Ectodermal cell (in vitro differentiated cells): ENCODE results near the gene TUSC7. TPM values are rescaled to one million over a fixed set of nuclear protein-coding genes. Genes with fewer than 3 reads are reported as not detected.

Experiments used
- H3K27ac ChIP-seq: 2 replicates; pipeline ENCODE4 v1.7.0; 2013; ENCODE audit warnings: mild to moderate bottlenecking, low read depth, low read length; ENCODE audit not compliant: insufficient read depth, poor library complexity, severe bottlenecking
- H3K27me3 ChIP-seq: 2 replicates; pipeline ENCODE4 v1.7.0; 2013; ENCODE audit warnings: mild to moderate bottlenecking, low read length; ENCODE audit not compliant: insufficient read depth, control insufficient read depth, poor library complexity, severe bottlenecking
- H3K36me3 ChIP-seq: one replicate; pipeline ENCODE4 v1.7.0; 2013; ENCODE audit warnings: low read length; ENCODE audit not compliant: control insufficient read depth, insufficient read depth
- H3K4me1 ChIP-seq: one replicate; pipeline ENCODE4 v1.7.0; 2013; ENCODE audit warnings: low read length; ENCODE audit not compliant: control insufficient read depth, insufficient read depth
- H3K4me3 ChIP-seq: 2 replicates; pipeline ENCODE4 v1.7.0; 2013; ENCODE audit warnings: low read depth, low read length, control low read depth; ENCODE audit not compliant: insufficient read depth
- H3K9me3 ChIP-seq: 2 replicates; pipeline ENCODE4 v1.7.0; 2013; ENCODE audit warnings: mild to moderate bottlenecking, low read length, moderate library complexity; ENCODE audit not compliant: control insufficient read depth
- WGBS, 2 experiments: methylation state at CpG; one replicate each; pipeline ENCODE4 v1.1.7; 2013; ENCODE audit warnings: missing lambda C conversion rate in 2 of 2; 5-methylcytosine and 5-hydroxymethylcytosine counted together
- polyA plus RNA-seq, 4 experiments: library from polyadenylated mRNA; stranded (reverse); fragments of 50-300 nt; gene quantifications; one replicate each; pipeline ENCODE4 v1.2.3, GENCODE V29; 2013

The TUSC7 gene
- not detected for polyA plus RNA-seq (2013, experiment 1 of 4)
- not detected for polyA plus RNA-seq (2013, experiment 2 of 4)
- polyA plus RNA-seq (2013, experiment 3 of 4) = not detected
- not detected for polyA plus RNA-seq (2013, experiment 4 of 4)

DNA sequence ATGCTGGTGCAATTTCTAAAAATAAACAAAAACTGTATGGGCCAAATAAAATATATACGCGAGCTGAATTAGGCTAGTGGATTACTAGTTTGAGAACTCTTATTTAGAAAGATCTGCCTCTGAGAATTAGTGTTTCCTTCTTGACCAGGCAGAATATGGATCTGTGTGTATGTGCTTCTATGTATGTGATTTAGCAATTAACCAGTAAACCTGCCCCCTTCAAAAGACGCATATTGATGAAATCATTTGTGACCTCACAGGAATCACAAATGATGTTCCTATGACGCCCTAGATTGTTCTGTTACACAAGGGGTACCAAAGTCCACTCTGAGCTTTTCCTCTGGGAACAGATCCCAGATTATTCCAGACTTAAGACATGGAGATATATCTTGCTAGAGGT, at the start of gene TUSC7:
TSS of gene TUSC7 (plus strand) at position 301 of the 400 bp plus-strand sequence.
- no peaks in the 10 kb centered on the region for H3K36me3 ChIP-seq
- no peak within 1 kb of the TSS for H3K27ac ChIP-seq
- no peaks in the 10 kb centered on the region for H3K4me1 ChIP-seq
- 96 to 99% methylated on average over 4 of the region's 4 CpGs for WGBS, 2 experiments
- H3K4me3 ChIP-seq = no peak within 1 kb of the TSS
- H3K9me3 ChIP-seq = no peaks in the 10 kb centered on the region
- H3K27me3 ChIP-seq = no peaks in the 10 kb centered on the region

DNA sequence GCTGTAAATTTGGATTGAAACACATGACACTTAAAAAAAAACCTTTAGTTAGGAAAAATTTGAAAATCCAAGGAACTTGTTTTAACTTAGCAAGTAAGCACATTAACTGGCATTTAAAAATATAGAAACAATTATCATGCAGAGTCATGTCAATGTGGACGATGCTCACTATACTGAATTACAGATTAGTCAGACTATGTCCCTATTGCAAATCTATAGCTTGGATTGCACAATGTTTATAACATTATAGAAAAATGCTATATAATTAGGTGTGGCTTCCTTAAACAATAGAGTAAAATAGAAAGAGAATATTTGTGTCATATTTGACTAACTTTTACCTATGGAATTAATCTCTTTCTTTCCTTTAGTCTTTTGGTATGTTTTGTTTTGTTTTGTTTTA, 48.4 kb upstream of the TUSC7 start:
- Histone ChIP-seq H3K4me1 (peaks cover 5% of the 10 kb centered on the region), H3K36me3 (no peaks in the 10 kb centered on the region), H3K27me3 (no peaks in the 10 kb centered on the region), H3K4me3 (no peak overlapping the region), H3K9me3 (no peaks in the 10 kb centered on the region), H3K27ac (no peak overlapping the region)
- 100% methylated on average over 1 of the region's 1 CpG for WGBS, 2 experiments

DNA sequence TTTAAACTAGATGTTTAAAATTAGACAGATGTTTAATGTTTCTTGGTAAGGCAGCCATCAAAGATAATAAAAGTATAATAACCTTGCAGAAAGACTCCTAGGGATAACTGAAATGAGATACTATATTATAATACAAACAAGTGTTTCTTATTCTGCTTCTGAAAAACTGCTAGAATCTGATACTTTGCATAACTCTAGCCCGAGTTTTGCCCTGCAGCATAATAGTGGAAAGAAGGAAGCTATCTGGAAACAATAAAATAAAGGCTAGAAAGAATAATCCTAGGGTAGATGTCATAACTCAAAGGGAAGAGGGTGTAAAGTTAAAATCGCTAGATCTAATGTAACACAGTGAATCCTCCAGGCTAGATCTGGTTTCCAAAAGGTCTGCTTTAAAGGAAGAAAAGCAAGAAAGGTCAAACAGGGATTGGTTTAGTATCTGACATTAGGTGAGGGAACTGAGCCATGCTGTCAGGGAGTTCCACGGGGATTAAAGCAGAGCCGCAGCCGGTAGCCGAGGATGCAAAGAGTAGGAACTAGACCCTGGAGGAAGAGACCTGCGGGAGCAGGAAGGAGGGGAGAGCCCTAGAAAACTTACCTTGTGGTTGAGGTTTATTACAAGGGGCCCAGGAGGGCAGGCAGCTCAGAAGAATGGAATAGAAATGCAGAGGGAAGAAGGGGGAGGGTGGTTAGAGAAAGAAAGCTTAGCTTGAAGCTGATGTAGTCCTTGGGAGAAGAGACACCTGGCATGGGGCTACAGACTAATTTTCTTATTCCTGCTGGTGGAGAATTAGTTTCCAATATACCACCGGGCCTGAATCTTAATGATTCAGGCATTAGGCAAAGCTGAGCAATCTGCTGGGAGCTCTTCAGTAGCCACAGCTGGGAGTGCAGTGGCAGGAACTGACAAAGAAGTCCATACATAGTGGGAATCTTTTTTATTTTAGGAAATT, 46.1 kb upstream of the TUSC7 start:
- Histone ChIP-seq H3K4me3 (no peak overlapping the region), H3K27me3 (no peaks in the 10 kb centered on the region), H3K9me3 (no peaks in the 10 kb centered on the region), H3K36me3 (no peaks in the 10 kb centered on the region), H3K27ac (no peak overlapping the region), H3K4me1 (peaks cover 5% of the 10 kb centered on the region)
- 59 to 66% methylated on average over 8 of the region's 8 CpGs for WGBS, 2 experiments

DNA sequence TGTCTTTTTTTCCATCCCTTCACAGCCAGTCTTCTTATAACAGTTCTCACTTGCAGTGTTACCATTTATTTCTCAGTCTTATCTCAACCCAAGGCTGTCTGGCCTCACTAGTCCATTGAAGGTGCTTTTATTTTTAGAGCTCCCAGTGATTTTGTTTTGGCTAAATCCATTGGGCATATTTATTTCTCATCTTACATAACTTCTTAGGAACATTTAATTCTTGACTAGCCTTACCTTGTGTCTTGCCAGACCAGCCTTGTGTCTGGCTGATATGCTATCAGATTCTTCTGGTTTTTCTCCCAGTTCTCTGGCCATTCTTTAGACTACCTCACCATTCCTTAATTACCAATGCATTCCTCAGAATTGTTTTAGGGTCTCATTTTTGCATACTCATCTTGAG, 42.3 kb upstream of the TUSC7 start:
- Histone ChIP-seq H3K27me3 (no peaks in the 10 kb centered on the region), H3K4me1 (peaks cover 11% of the 10 kb centered on the region), H3K4me3 (no peak overlapping the region), H3K9me3 (no peaks in the 10 kb centered on the region), H3K27ac (no peak overlapping the region), H3K36me3 (no peaks in the 10 kb centered on the region)

DNA sequence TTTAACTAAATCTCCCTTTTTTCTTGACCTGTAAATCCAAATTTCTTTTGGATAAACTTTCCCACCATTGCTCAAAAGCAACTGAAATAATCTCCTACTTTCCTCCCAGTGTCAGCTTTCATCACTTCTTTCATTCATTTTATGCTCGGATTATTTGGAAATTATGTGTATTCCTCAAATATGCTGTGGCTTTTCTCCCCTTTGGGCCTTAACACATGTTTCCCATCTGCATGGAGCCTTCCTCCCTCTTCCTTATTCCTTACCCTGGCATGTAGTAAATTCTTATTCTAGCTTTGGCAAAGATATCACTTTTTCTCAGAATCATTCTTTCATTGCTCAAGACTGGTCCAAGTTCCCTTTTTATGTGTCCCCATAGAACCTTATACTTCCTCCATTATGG, 41.8 kb upstream of the TUSC7 start:
- H3K36me3 ChIP-seq = no peaks in the 10 kb centered on the region
- H3K4me1 ChIP-seq = peaks cover 11% of the 10 kb centered on the region
- H3K27ac ChIP-seq = no peak overlapping the region
- WGBS, 2 experiments = 95 to 100% methylated on average over 1 of the region's 1 CpG
- no peaks in the 10 kb centered on the region for H3K27me3 ChIP-seq
- no peak overlapping the region for H3K4me3 ChIP-seq
- H3K9me3 ChIP-seq = no peaks in the 10 kb centered on the region

DNA sequence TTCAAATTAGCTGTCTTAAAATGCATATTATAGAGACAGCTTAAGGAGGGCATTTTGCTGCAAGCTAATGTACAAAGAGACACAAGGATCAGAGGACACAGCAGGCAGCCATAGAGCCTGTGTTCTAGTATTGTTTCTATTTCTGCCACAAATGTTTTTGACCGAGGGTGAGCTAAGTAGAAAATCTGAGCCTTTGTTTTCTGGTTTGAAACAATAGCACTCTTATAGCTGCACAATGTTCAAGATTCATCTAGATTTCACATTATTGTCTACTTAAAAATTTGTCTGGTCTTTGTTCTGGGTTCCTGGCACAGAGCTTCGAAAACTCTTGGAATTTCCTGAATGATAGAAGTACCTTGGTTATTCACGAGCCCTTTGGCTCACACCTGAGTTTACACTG, 40.0 kb upstream of the TUSC7 start:
- no peak overlapping the region for H3K27ac ChIP-seq
- H3K4me1 ChIP-seq = peaks cover 6% of the 10 kb centered on the region
- WGBS, 2 experiments = 89% methylated on average over 3 of the region's 3 CpGs
- H3K36me3 ChIP-seq = no peaks in the 10 kb centered on the region
- H3K9me3 ChIP-seq = no peaks in the 10 kb centered on the region
- no peaks in the 10 kb centered on the region for H3K27me3 ChIP-seq
- H3K4me3 ChIP-seq = no peak overlapping the region

DNA sequence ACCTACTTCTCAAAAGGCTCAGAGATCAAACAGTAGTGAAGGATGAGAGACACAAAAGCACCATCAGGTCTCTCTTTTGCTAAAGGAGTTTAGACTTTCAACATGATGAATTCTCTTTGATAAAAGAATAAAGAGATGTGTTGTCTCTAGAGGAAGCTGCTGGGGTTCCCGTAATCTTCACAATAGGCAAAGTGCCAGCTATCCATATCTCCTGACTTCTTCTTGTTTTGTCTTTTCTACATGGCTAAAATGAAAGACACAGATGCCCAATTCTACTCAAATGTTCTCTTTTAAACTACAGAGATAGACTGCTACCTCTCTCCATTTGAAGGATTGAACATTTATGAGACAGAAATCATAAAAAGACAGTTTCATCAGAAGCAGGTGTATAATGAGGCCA, 38.4 kb upstream of the TUSC7 start:
- Histone ChIP-seq H3K4me3 (no peak overlapping the region), H3K4me1 (peaks cover 6% of the 10 kb centered on the region), H3K9me3 (no peaks in the 10 kb centered on the region), H3K36me3 (no peaks in the 10 kb centered on the region), H3K27me3 (no peaks in the 10 kb centered on the region), H3K27ac (no peak overlapping the region)
- WGBS, 2 experiments = 40 to 59% methylated on average over 1 of the region's 1 CpG

DNA sequence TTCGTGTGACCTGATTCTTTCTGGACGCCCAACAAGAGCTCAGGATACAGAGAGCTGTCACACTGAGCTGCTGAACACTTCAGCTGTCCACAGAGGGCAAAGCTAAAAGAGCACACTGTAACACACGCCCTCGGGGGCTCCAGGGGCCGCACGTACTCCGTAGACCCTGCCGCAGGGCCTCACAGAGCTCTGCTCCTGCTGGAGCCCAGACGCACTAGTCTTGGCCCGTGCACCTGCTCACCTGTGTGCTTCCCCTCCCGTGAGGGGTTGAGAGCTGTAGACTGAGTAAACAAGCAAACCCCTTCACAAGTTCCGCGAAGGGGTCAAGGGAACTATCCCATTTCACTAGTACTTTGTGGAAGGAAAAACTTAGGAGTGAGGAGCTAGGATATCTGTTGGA, 30.7 kb upstream of the TUSC7 start:
- H3K36me3 ChIP-seq = no peaks in the 10 kb centered on the region
- H3K4me3 ChIP-seq = no peak overlapping the region
- H3K9me3 ChIP-seq = no peaks in the 10 kb centered on the region
- no peaks in the 10 kb centered on the region for H3K4me1 ChIP-seq
- no peak overlapping the region for H3K27ac ChIP-seq
- H3K27me3 ChIP-seq = no peaks in the 10 kb centered on the region
- WGBS, 2 experiments = 93% methylated on average over 13 of the region's 13 CpGs

DNA sequence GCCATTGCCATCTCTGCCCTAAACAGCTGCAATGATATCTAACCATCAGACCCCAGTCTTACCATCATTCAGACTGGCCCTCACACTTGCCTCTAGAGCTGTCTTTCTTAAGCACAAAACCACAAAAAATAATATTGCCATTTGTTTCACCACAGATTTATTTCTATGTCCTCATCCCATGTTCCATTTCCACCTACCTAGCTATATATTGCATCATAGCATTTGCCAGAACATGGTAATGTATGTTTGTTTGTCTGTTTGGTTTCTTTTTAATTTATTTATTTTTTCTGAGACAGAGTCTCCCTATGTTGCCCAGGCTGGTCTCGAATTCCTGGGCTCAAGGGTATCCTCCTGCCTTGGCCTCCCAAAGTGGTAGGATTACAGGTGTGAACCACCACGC, 18.5 kb upstream of the TUSC7 start:
- H3K9me3 ChIP-seq = no peaks in the 10 kb centered on the region
- WGBS, 2 experiments = 89 to 94% methylated on average over 1 to 2 of the region's 2 CpGs
- H3K27ac ChIP-seq = no peak overlapping the region
- H3K36me3 ChIP-seq = no peaks in the 10 kb centered on the region
- no peaks in the 10 kb centered on the region for H3K4me1 ChIP-seq
- no peaks in the 10 kb centered on the region for H3K27me3 ChIP-seq
- no peak overlapping the region for H3K4me3 ChIP-seq

DNA sequence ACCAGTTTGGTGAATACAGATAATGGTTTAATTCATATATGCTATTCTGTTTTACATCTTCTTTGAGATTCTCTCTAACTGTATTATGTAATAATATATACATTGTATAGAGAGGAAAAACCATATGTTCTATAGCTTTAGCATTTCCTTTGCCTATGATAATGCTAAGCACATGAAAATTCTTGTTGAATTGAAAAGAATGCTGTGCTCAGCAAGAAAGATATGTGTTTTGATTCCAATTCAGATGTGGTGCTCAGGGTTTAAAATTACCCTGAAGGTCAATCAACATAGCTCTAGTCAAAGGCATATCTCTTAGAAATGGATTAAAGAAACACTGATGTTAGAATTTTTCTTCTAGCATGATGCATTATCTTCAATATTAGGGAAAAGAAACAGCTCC, 8.5 kb upstream of the TUSC7 start:
- H3K4me3 ChIP-seq = no peak overlapping the region
- H3K36me3 ChIP-seq = no peaks in the 10 kb centered on the region
- H3K27me3 ChIP-seq = no peaks in the 10 kb centered on the region
- H3K4me1 ChIP-seq = no peaks in the 10 kb centered on the region
- H3K9me3 ChIP-seq = no peaks in the 10 kb centered on the region
- no peak overlapping the region for H3K27ac ChIP-seq
